ENCODE data around the gene SLC9A7.
A peak's percentile ranks its signal among the peaks of the same experiment; 100 is the strongest.

SLC9A7 gene

DNA sequence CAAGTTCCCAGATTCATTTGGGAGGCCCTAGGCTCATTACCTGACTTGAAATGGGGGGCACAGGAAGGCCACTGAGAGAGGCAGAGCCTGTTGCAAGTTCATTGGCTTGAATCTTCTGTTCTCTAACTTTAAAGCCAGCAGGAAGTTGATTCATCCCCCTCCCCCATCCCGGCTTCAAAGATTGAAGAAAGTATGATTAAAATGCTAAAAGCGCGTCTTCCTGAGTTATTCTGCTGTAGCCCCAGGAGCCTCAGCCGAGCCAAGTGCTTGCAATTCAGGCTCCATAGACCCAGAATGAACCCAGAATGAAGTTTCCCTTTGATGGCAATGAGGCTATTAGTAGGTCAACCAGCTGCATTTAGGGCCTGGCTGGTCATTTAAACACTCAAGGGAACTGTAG, 170.7 kb downstream of the SLC9A7 start:
- H3K4me1 ChIP-seq (ENCODE audit: control insufficient read depth, insufficient read depth, low read length), result peaks cover 7% of the 10 kb centered on the region
- no peaks in the 10 kb centered on the region for H3K36me3 ChIP-seq (ENCODE audit: control insufficient read depth, insufficient read depth, low read length)
- no peak overlapping the region for H3K9ac ChIP-seq (ENCODE audit: low read depth, low read length)
- H3K4me3 ChIP-seq (ENCODE audit: low read depth, low read length), result no peak overlapping the region
- H3K27me3 ChIP-seq (ENCODE audit: control insufficient read depth, insufficient read depth, low read length), result no peaks in the 10 kb centered on the region
- no peaks in the 10 kb centered on the region for H3K9me3 ChIP-seq (ENCODE audit: control insufficient read depth, insufficient read depth, low read length)

- Histone ChIP-seq H3K4me3 (ENCODE audit: low read depth, low read length) (no peak overlapping the region), H3K4me1 (ENCODE audit: control insufficient read depth, insufficient read depth, low read length) (peaks cover 10% of the 10 kb centered on the region), H3K9me3 (ENCODE audit: control insufficient read depth, insufficient read depth, low read length) (no peaks in the 10 kb centered on the region)
These were observed 171.2 kb downstream of the SLC9A7 start for GRCh38 chrX:46587753-46588171.

DNA sequence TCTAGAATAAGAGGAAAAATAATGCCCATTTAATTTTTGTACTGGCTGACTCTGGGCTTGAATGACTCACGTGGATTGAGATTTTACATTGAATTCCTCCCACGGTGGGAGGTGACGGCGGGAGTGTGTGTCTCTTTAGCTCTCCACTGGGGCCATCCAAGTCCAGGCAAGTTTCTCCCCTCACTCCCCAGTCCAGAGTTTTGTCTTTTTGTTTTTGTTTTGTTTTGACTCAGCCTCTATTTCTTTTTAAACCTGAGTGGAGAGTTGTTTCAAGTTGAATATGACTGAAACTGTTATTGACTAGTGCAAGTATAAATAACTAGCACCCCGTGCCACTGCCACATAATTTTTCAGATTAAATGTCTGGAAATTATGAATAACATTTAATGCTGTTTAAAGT, 171.8 kb downstream of the SLC9A7 start:
- Histone ChIP-seq H3K9ac (ENCODE audit: low read depth, low read length) (no peak overlapping the region), H3K4me1 (ENCODE audit: control insufficient read depth, insufficient read depth, low read length) (peaks cover 10% of the 10 kb centered on the region), H3K36me3 (ENCODE audit: control insufficient read depth, insufficient read depth, low read length) (no peaks in the 10 kb centered on the region), H3K9me3 (ENCODE audit: control insufficient read depth, insufficient read depth, low read length) (no peaks in the 10 kb centered on the region), H3K4me3 (ENCODE audit: low read depth, low read length) (no peak overlapping the region), H3K27me3 (ENCODE audit: control insufficient read depth, insufficient read depth, low read length) (no peaks in the 10 kb centered on the region)

More at GRCh38 chrX:46587753-46588171, 171.2 kb downstream of the SLC9A7 start:
- no peak overlapping the region for H3K9ac ChIP-seq (ENCODE audit: low read depth, low read length)
- H3K27me3 ChIP-seq (ENCODE audit: control insufficient read depth, insufficient read depth, low read length), result no peaks in the 10 kb centered on the region
- no peaks in the 10 kb centered on the region for H3K36me3 ChIP-seq (ENCODE audit: control insufficient read depth, insufficient read depth, low read length)

DNA sequence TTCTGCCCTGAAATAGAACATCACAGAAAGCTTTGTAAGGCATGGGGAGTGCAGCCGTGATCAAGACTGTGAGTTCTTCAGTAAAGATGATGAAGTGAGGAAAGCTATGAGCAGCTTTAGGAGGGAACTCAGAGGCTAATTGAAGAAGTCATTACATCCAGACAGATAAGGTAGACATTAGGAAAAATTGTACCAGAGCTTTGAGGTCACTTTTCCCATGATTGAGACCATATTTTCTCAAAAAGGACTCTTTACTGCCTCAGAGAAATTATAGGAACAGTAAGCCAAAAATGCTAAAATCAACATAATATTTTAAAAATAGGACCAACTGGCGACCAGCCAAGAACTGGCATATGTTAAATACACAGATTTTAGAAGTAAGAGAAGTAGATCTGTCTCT, 174.2 kb downstream of the SLC9A7 start:
- Histone ChIP-seq H3K9me3 (ENCODE audit: control insufficient read depth, insufficient read depth, low read length) (no peaks in the 10 kb centered on the region), H3K36me3 (ENCODE audit: control insufficient read depth, insufficient read depth, low read length) (no peaks in the 10 kb centered on the region), H3K4me3 (ENCODE audit: low read depth, low read length) (no peak overlapping the region), H3K4me1 (ENCODE audit: control insufficient read depth, insufficient read depth, low read length) (peaks cover 10% of the 10 kb centered on the region), H3K27me3 (ENCODE audit: control insufficient read depth, insufficient read depth, low read length) (no peaks in the 10 kb centered on the region), H3K9ac (ENCODE audit: low read depth, low read length) (no peak overlapping the region)

GRCh38 chrX:46582966-46583365, 176.0 kb downstream of the SLC9A7 start:
- no peaks in the 10 kb centered on the region for H3K9me3 ChIP-seq (ENCODE audit: control insufficient read depth, insufficient read depth, low read length)
- peaks cover 9% of the 10 kb centered on the region for H3K4me1 ChIP-seq (ENCODE audit: control insufficient read depth, insufficient read depth, low read length)
- H3K9ac ChIP-seq (ENCODE audit: low read depth, low read length), result no peak overlapping the region
- H3K27me3 ChIP-seq (ENCODE audit: control insufficient read depth, insufficient read depth, low read length), result no peaks in the 10 kb centered on the region
- no peaks in the 10 kb centered on the region for H3K36me3 ChIP-seq (ENCODE audit: control insufficient read depth, insufficient read depth, low read length)
- H3K4me3 ChIP-seq (ENCODE audit: low read depth, low read length), result no peak overlapping the region

DNA sequence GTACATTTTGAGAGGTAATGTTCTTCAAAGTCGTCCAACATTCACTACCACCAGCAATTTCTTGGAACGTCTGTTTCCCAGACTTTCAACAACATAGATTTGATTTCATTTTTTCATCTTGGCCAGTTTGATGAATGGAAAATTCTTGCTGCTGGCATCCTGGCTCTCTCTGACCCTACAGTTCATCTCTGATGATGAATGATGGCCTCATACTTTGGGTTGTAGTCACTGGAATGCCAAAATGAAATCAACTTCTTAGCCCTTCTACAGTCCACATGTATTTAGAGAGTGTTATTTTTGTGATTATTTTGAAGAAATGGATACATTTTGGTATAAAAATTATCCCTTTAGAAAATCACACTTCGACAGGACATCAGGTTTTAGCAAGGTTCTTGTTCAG, 176.6 kb downstream of the SLC9A7 start:
- no peak overlapping the region for H3K4me3 ChIP-seq (ENCODE audit: low read depth, low read length)

GRCh38 chrX:46580613-46581012, 178.3 kb downstream of the SLC9A7 start:
- Histone ChIP-seq H3K27me3 (ENCODE audit: control insufficient read depth, insufficient read depth, low read length) (no peaks in the 10 kb centered on the region), H3K4me3 (ENCODE audit: low read depth, low read length) (no peak overlapping the region), H3K4me1 (ENCODE audit: control insufficient read depth, insufficient read depth, low read length) (peaks cover 4% of the 10 kb centered on the region), H3K36me3 (ENCODE audit: control insufficient read depth, insufficient read depth, low read length) (peaks cover 2% of the 10 kb centered on the region), H3K9me3 (ENCODE audit: control insufficient read depth, insufficient read depth, low read length) (no peaks in the 10 kb centered on the region), H3K9ac (ENCODE audit: low read depth, low read length) (no peak overlapping the region)

More for the DNA sequence above, 176.6 kb downstream of the SLC9A7 start:
- no peak overlapping the region for H3K9ac ChIP-seq (ENCODE audit: low read depth, low read length)
- peaks cover 2% of the 10 kb centered on the region for H3K36me3 ChIP-seq (ENCODE audit: control insufficient read depth, insufficient read depth, low read length)
- H3K27me3 ChIP-seq (ENCODE audit: control insufficient read depth, insufficient read depth, low read length), result no peaks in the 10 kb centered on the region
- H3K4me1 ChIP-seq (ENCODE audit: control insufficient read depth, insufficient read depth, low read length), result peaks cover 4% of the 10 kb centered on the region
- H3K9me3 ChIP-seq (ENCODE audit: control insufficient read depth, insufficient read depth, low read length), result no peaks in the 10 kb centered on the region

- H3K9ac ChIP-seq (ENCODE audit: low read depth, low read length), result no peak overlapping the region
- no peak overlapping the region for H3K4me3 ChIP-seq (ENCODE audit: low read depth, low read length)
- peaks cover 2% of the 10 kb centered on the region for H3K36me3 ChIP-seq (ENCODE audit: control insufficient read depth, insufficient read depth, low read length)
- H3K4me1 ChIP-seq (ENCODE audit: control insufficient read depth, insufficient read depth, low read length), result peaks cover 4% of the 10 kb centered on the region
- no peaks in the 10 kb centered on the region for H3K9me3 ChIP-seq (ENCODE audit: control insufficient read depth, insufficient read depth, low read length)
- H3K27me3 ChIP-seq (ENCODE audit: control insufficient read depth, insufficient read depth, low read length), result no peaks in the 10 kb centered on the region
These were observed 179.7 kb downstream of the SLC9A7 start for GRCh38 chrX:46579250-46579649.

DNA sequence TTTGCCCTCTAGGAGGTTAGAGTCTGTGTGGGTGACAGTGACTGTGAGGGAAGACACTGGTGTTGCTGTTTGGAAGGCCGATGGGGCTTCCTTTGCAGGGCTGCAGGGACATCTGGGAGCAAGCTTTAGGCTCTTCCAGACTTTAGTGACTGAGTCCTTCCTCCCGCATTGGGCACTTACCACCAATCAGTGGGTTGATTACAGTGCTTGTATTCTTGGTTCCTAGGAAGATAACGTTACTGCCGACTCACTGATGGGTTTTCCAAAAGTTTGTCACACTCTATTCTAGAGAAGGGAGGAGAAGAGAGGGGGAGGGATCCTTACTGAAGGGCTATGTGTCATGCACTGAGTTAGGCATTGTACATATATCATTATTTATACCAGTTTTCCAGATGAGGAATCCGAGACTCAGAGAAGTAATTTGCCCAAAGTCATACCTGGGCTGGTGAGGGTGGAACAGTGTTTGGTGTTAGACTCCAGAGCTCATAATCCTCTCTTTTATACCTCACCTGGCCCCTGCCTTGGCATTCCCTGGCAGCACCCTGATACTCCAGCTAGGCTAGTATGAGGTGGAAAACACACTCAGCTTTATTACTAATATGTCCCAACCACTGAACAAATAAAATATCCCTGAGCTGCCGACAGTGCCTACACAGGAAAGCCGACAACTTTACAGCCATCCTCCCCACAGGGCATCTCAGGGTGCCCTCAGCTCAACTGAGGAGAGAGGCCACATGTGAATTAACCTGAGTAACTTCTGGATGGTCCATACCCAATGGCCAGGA, 181.5 kb downstream of the SLC9A7 start:
- H3K4me3 ChIP-seq (ENCODE audit: low read depth, low read length), result no peak overlapping the region
- H3K9ac ChIP-seq (ENCODE audit: low read depth, low read length), result no peak overlapping the region
- H3K9me3 ChIP-seq (ENCODE audit: control insufficient read depth, insufficient read depth, low read length), result no peaks in the 10 kb centered on the region
- no peaks in the 10 kb centered on the region for H3K4me1 ChIP-seq (ENCODE audit: control insufficient read depth, insufficient read depth, low read length)
- H3K27me3 ChIP-seq (ENCODE audit: control insufficient read depth, insufficient read depth, low read length), result no peaks in the 10 kb centered on the region
- H3K36me3 ChIP-seq (ENCODE audit: control insufficient read depth, insufficient read depth, low read length), result peaks cover 2% of the 10 kb centered on the region

GRCh38 chrX:46576458-46576857, 182.5 kb downstream of the SLC9A7 start:
- no peak overlapping the region for H3K9ac ChIP-seq (ENCODE audit: low read depth, low read length)
- H3K4me3 ChIP-seq (ENCODE audit: low read depth, low read length), result peak overlapping the region; percentile 66

DNA sequence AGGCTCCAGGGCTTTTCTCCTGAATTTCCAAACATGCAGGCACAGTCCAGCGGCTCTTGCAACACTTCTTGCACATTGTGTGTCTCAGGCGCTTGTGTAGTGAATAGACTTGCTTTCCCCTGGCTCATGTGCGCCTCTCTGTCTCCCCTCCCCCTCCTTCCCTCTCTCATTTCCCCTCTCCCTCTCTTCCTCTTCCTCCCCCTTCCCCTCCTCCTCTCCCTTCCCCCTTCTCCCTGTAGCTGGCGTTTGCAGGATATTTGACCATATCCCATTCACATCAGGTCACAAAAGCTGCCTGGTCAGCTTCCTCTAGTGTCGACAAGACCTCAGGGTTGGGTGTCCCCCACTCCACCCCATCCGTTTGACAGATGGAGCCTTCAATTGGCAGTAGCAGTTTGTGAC, 182.9 kb downstream of the SLC9A7 start:
- H3K9ac ChIP-seq (ENCODE audit: low read depth, low read length), result no peak overlapping the region
- H3K4me1 ChIP-seq (ENCODE audit: control insufficient read depth, insufficient read depth, low read length), result peaks cover 4% of the 10 kb centered on the region
- no peaks in the 10 kb centered on the region for H3K27me3 ChIP-seq (ENCODE audit: control insufficient read depth, insufficient read depth, low read length)
- H3K36me3 ChIP-seq (ENCODE audit: control insufficient read depth, insufficient read depth, low read length), result peaks cover 2% of the 10 kb centered on the region
- H3K9me3 ChIP-seq (ENCODE audit: control insufficient read depth, insufficient read depth, low read length), result no peaks in the 10 kb centered on the region
- H3K4me3 ChIP-seq (ENCODE audit: low read depth, low read length), result peak overlapping the region; percentile 66

More at GRCh38 chrX:46576458-46576857, 182.5 kb downstream of the SLC9A7 start:
- Histone ChIP-seq H3K27me3 (ENCODE audit: control insufficient read depth, insufficient read depth, low read length) (no peaks in the 10 kb centered on the region), H3K9me3 (ENCODE audit: control insufficient read depth, insufficient read depth, low read length) (no peaks in the 10 kb centered on the region), H3K36me3 (ENCODE audit: control insufficient read depth, insufficient read depth, low read length) (peaks cover 2% of the 10 kb centered on the region), H3K4me1 (ENCODE audit: control insufficient read depth, insufficient read depth, low read length) (peaks cover 4% of the 10 kb centered on the region)

GRCh38 chrX:46575586-46575985, 183.3 kb downstream of the SLC9A7 start:
- Histone ChIP-seq H3K27me3 (ENCODE audit: control insufficient read depth, insufficient read depth, low read length) (no peaks in the 10 kb centered on the region), H3K9me3 (ENCODE audit: control insufficient read depth, insufficient read depth, low read length) (no peaks in the 10 kb centered on the region), H3K4me1 (ENCODE audit: control insufficient read depth, insufficient read depth, low read length) (peaks cover 4% of the 10 kb centered on the region), H3K4me3 (ENCODE audit: low read depth, low read length) (peak overlapping the region; percentile 66), H3K36me3 (ENCODE audit: control insufficient read depth, insufficient read depth, low read length) (peaks cover 2% of the 10 kb centered on the region), H3K9ac (ENCODE audit: low read depth, low read length) (no peak overlapping the region)

Measured in iPS-15b (cell line).